Uterine smooth muscle cell (primary cell): Measurements from ENCODE around the gene GNG7. TPM values are rescaled to one million over a fixed set of nuclear protein-coding genes. Genes with fewer than 3 reads are reported as not detected.

ENCODE experiments used
- total RNA-seq: library from RNA; depleted of rRNA; stranded (reverse); fragments of >200 nt; gene quantifications from 2 replicates; pipeline ENCODE4 v1.2.3, GENCODE V29; 2014

Gene GNG7
- under 0.01 and 0.37 TPM in 2 replicates for total RNA-seq

GRCh38 chr19:2702170-2703076, at the start of gene GNG7:
GNG7 (minus strand) TSS chr19:2702694; CDS start chr19:2520688, 182,006 bp downstream.

GRCh38 chr19:2739602-2740313, 37.3 kb upstream of the GNG7 start, which contains the start of gene SLC39A3:
SLC39A3 (minus strand) TSS chr19:2740017; CDS start chr19:2737257, 2,760 bp downstream.

GRCh38 chr19:2720777-2721569, 18.5 kb upstream of the GNG7 start, which contains the start of gene DIRAS1:
DIRAS1 (minus strand) TSS chr19:2721372; CDS start chr19:2717806, 3,566 bp downstream.

GRCh38 chr19:2475702-2476450, 226.6 kb downstream of the GNG7 start, which contains the start of gene GADD45B:
GADD45B (plus strand) TSS chr19:2476127; CDS start chr19:2476359, 232 bp downstream.

Other genes starting within 250 kb of the GNG7 start
- 100 and 208 TPM in 2 replicates for gene LMNB2, start 245.7 kb downstream of the GNG7 start, total RNA-seq
- gene GADD45B, start 226.6 kb downstream of the GNG7 start, total RNA-seq: 22.2 and 31.1 TPM in 2 replicates
- gene DIRAS1, start 18.7 kb upstream of the GNG7 start, total RNA-seq: 1.9 and 4.2 TPM in 2 replicates
- 28.1 and 30.7 TPM in 2 replicates for gene SLC39A3, start 37.3 kb upstream of the GNG7 start, total RNA-seq
- 29.7 and 38.3 TPM in 2 replicates for gene SGTA, start 80.6 kb upstream of the GNG7 start, total RNA-seq
- gene THOP1, start 82.8 kb upstream of the GNG7 start, total RNA-seq: 101 and 173 TPM in 2 replicates
- gene ZNF554, start 117.2 kb upstream of the GNG7 start, total RNA-seq: 1.9 and 3.6 TPM in 2 replicates
- 5.9 and 12.1 TPM in 2 replicates for gene ZNF555, start 138.8 kb upstream of the GNG7 start, total RNA-seq
- gene ZNF556, start 164.6 kb upstream of the GNG7 start, total RNA-seq: 0.12 and 0.22 TPM in 2 replicates
- 4.0 and 4.6 TPM in 2 replicates for gene ZNF57, start 198.2 kb upstream of the GNG7 start, total RNA-seq
- gene ZNF77, start 242.3 kb upstream of the GNG7 start, total RNA-seq: 4.7 and 5.4 TPM in 2 replicates